GM19025 (cell line): ENCODE measurements around the gene GPC5.
"Not testable (repeated sequence)": the region's sequence is repeated elsewhere in the genome, so short reads cannot be mapped to it uniquely, and the experiment has no call there.

Experiments
- ATAC-seq: cut with Tn5 transposase; IDR thresholded peaks from one replicate; pipeline ENCODE4 v1.9.1; 2021; ENCODE audit warnings: mild to moderate bottlenecking, low read depth, moderate library complexity; ENCODE audit not compliant: unreplicated experiment

GPC5 gene

GRCh38 chr13:92487238-92487637 lies 1088.8 kb downstream of the GPC5 start:
- ATAC-seq = no peak

- ATAC-seq = no peak
Observed at GRCh38 chr13:92488249-92488852, 1089.9 kb downstream of the GPC5 start.

- no peak for ATAC-seq
Observed at GRCh38 chr13:92491839-92492238, 1093.4 kb downstream of the GPC5 start.

- ATAC-seq = no peak
Observed at GRCh38 chr13:92494915-92495314, 1096.5 kb downstream of the GPC5 start.

GRCh38 chr13:92500192-92500591 lies 1101.8 kb downstream of the GPC5 start:
- ATAC-seq = no peak

- no peak for ATAC-seq
Observed at GRCh38 chr13:92510416-92510815, 1112.0 kb downstream of the GPC5 start.

GRCh38 chr13:92512852-92513251 lies 1114.4 kb downstream of the GPC5 start:
- ATAC-seq = no peak

GRCh38 chr13:92513672-92514071 lies 1115.3 kb downstream of the GPC5 start:
- ATAC-seq = no peak

GRCh38 chr13:92514420-92515125 lies 1116.2 kb downstream of the GPC5 start:
- ATAC-seq = no peak

- ATAC-seq = not testable (repeated sequence)
Observed at GRCh38 chr13:92516878-92517277, 1118.5 kb downstream of the GPC5 start.

- not testable (repeated sequence) for ATAC-seq
Observed at GRCh38 chr13:92518622-92519021, 1120.2 kb downstream of the GPC5 start.

GRCh38 chr13:92530364-92530763 lies 1131.9 kb downstream of the GPC5 start:
- ATAC-seq = no peak

GRCh38 chr13:92535222-92536006 lies 1137.0 kb downstream of the GPC5 start:
- no peak for ATAC-seq

- ATAC-seq = no peak
Observed at GRCh38 chr13:92537471-92537870, 1139.0 kb downstream of the GPC5 start.

- ATAC-seq = no peak
Observed at GRCh38 chr13:92538164-92538563, 1139.7 kb downstream of the GPC5 start.

GRCh38 chr13:92539148-92539547 lies 1140.7 kb downstream of the GPC5 start:
- not testable (repeated sequence) for ATAC-seq

- no peak for ATAC-seq
Observed at GRCh38 chr13:92547266-92547665, 1148.8 kb downstream of the GPC5 start.

- no peak for ATAC-seq
Observed at GRCh38 chr13:92549276-92549675, 1150.9 kb downstream of the GPC5 start.

GRCh38 chr13:92553470-92554114 lies 1155.2 kb downstream of the GPC5 start:
- ATAC-seq = no peak

GRCh38 chr13:92560883-92561282 lies 1162.5 kb downstream of the GPC5 start:
- ATAC-seq = no peak

- no peak for ATAC-seq
Observed at GRCh38 chr13:92564942-92565341, 1166.5 kb downstream of the GPC5 start.
